HG03469 (cell line): ENCODE measurements around the gene RPTOR.
"Not testable (repeated sequence)": the region's sequence is repeated elsewhere in the genome, so short reads cannot be mapped to it uniquely, and the experiment has no call there.

ENCODE experiments used
- ATAC-seq: cut with Tn5 transposase; IDR thresholded peaks from one replicate; pipeline ENCODE4 v1.9.1; 2021; ENCODE audit warnings: mild to moderate bottlenecking, moderate library complexity, moderate number of reproducible peaks; ENCODE audit not compliant: unreplicated experiment

Gene RPTOR

GRCh38 chr17:80614332-80615047 is 69.9 kb downstream of the RPTOR start:
- no peak for ATAC-seq

GRCh38 chr17:80615376-80615775 is 70.7 kb downstream of the RPTOR start:
- ATAC-seq, result no peak

GRCh38 chr17:80616705-80617104 is 72.1 kb downstream of the RPTOR start:
- no peak for ATAC-seq

- no peak for ATAC-seq
Measured at GRCh38 chr17:80618304-80618703, 73.7 kb downstream of the RPTOR start.

- no peak for ATAC-seq
Measured at GRCh38 chr17:80619535-80620235, 75.0 kb downstream of the RPTOR start.

- ATAC-seq, result no peak
Measured at GRCh38 chr17:80621335-80621996, 76.8 kb downstream of the RPTOR start.

- no peak for ATAC-seq
Measured at GRCh38 chr17:80621997-80622357, 77.3 kb downstream of the RPTOR start.

GRCh38 chr17:80624864-80625263 is 80.2 kb downstream of the RPTOR start:
- ATAC-seq, result no peak

GRCh38 chr17:80625627-80626026 is 81.0 kb downstream of the RPTOR start:
- ATAC-seq, result no peak

- ATAC-seq, result not testable (repeated sequence)
Measured at GRCh38 chr17:80628881-80629280, 84.2 kb downstream of the RPTOR start.

GRCh38 chr17:80629298-80630028 is 84.8 kb downstream of the RPTOR start:
- ATAC-seq, result no peak

GRCh38 chr17:80630560-80631120 is 86.0 kb downstream of the RPTOR start:
- no peak for ATAC-seq

- ATAC-seq, result no peak
Measured at GRCh38 chr17:80631142-80632045, 86.8 kb downstream of the RPTOR start.

GRCh38 chr17:80632046-80632581 is 87.5 kb downstream of the RPTOR start:
- no peak for ATAC-seq

- no peak for ATAC-seq
Measured at GRCh38 chr17:80633207-80633606, 88.6 kb downstream of the RPTOR start.

- ATAC-seq, result no peak
Measured at GRCh38 chr17:80633994-80634566, 89.4 kb downstream of the RPTOR start.

GRCh38 chr17:80636361-80637018 is 91.9 kb downstream of the RPTOR start:
- ATAC-seq, result no peak

GRCh38 chr17:80637048-80637781 is 92.6 kb downstream of the RPTOR start:
- ATAC-seq, result no peak
